ENCODE data around the gene TBC1D9.

Gene TBC1D9

GRCh38 chr4:140603286-140603685 lies 152.9 kb downstream of the TBC1D9 start:
- Mint-ChIP-seq H3K36me3 (ENCODE audit: low read depth) (no peaks in the 10 kb centered on the region), H3K27ac (no peak overlapping the region), H3K27me3 (ENCODE audit: low read depth, poor library complexity) (peaks cover 24% of the 10 kb centered on the region), H3K9me3 (no peaks in the 10 kb centered on the region), H3K4me3 (no peak overlapping the region), H3K4me1 (peaks cover 17% of the 10 kb centered on the region)
- no peak for TF ChIP-seq CTCF (IDR thresholded peaks at IDR 0.05)
- no peak for DNase-seq

DNA sequence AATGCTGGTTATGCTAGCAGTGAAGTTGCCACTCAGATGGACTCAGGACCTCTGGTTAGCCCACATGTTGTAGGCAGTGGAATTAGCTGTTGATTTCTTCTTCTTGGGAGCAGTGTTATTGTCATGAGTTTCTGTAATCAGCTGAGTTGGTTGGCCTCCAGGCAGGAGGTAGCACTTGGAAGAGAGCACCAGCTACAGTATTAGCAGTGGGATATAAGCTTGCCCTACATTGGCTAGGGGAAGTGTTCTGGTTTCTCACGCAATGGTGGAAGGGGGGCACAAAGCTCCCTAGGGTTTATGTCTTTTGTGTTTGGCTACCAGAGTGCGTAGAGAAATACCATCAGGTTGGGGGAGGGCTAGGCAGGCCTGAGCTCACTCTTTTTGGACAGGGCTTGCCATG lies 153.5 kb downstream of the TBC1D9 start:
- no peaks in the 10 kb centered on the region for H3K36me3 Mint-ChIP-seq (ENCODE audit: low read depth)
- no peak for DNase-seq
- H3K27me3 Mint-ChIP-seq (ENCODE audit: low read depth, poor library complexity), result peaks cover 25% of the 10 kb centered on the region
- H3K4me1 Mint-ChIP-seq, result peaks cover 11% of the 10 kb centered on the region
- H3K9me3 Mint-ChIP-seq, result no peaks in the 10 kb centered on the region
- TF ChIP-seq CTCF (IDR thresholded peaks at IDR 0.05), result no peak
- no peak overlapping the region for H3K27ac Mint-ChIP-seq
- H3K4me3 Mint-ChIP-seq, result no peak overlapping the region

- H3K27me3 Mint-ChIP-seq (ENCODE audit: low read depth, poor library complexity), result peaks cover 30% of the 10 kb centered on the region
- no peaks in the 10 kb centered on the region for H3K9me3 Mint-ChIP-seq
- DNase-seq, result no peak
- H3K36me3 Mint-ChIP-seq (ENCODE audit: low read depth), result no peaks in the 10 kb centered on the region
- TF ChIP-seq CTCF (IDR thresholded peaks at IDR 0.05), result no peak
- peaks cover 6% of the 10 kb centered on the region for H3K4me1 Mint-ChIP-seq
- H3K27ac Mint-ChIP-seq, result no peak overlapping the region
- H3K4me3 Mint-ChIP-seq, result no peak overlapping the region
These were observed 155.8 kb downstream of the TBC1D9 start for GRCh38 chr4:140600408-140600807.

GRCh38 chr4:140595065-140595464 lies 161.1 kb downstream of the TBC1D9 start:
- Mint-ChIP-seq H3K4me3 (no peak overlapping the region), H3K27me3 (ENCODE audit: low read depth, poor library complexity) (peaks cover 45% of the 10 kb centered on the region), H3K9me3 (peaks cover 23% of the 10 kb centered on the region), H3K27ac (no peak overlapping the region), H3K4me1 (no peaks in the 10 kb centered on the region), H3K36me3 (ENCODE audit: low read depth) (no peaks in the 10 kb centered on the region)
- DNase-seq, result no peak
- peak; percentile 28 for TF ChIP-seq CTCF (IDR thresholded peaks at IDR 0.05)

DNA sequence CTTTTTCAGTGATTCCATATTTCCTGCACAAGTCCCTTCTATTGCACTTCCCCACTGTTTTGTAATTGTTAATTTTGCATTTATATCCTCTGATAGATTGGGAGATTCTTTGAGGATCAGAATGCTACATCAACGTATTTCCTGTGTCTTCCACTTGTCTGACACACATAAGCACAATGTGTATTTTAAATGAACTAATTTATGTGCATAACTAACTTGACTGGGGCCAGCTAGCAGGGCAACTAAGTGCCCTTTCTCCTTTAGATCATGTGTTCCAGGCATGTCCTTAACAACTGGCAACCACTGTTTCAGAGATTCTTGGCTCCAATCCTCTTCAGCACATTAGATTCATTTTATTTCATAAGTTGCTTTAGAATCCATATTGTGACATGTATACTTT lies 171.7 kb downstream of the TBC1D9 start:
- Mint-ChIP-seq H3K27me3 (ENCODE audit: low read depth, poor library complexity) (peaks cover 27% of the 10 kb centered on the region), H3K27ac (no peak overlapping the region), H3K4me1 (no peaks in the 10 kb centered on the region), H3K4me3 (no peak overlapping the region), H3K36me3 (ENCODE audit: low read depth) (no peaks in the 10 kb centered on the region), H3K9me3 (no peaks in the 10 kb centered on the region)
- no peak for TF ChIP-seq CTCF (IDR thresholded peaks at IDR 0.05)
- DNase-seq, result no peak

- Mint-ChIP-seq H3K27ac (no peak overlapping the region), H3K4me1 (no peaks in the 10 kb centered on the region), H3K27me3 (ENCODE audit: low read depth, poor library complexity) (peaks cover 51% of the 10 kb centered on the region), H3K9me3 (no peaks in the 10 kb centered on the region), H3K4me3 (no peak overlapping the region), H3K36me3 (ENCODE audit: low read depth) (no peaks in the 10 kb centered on the region)
- no peak for DNase-seq
- TF ChIP-seq CTCF (IDR thresholded peaks at IDR 0.05), result no peak
These were observed 175.1 kb downstream of the TBC1D9 start for GRCh38 chr4:140581078-140581477.
